ENCODE results near the gene TEAD1. TPM values are rescaled to one million over a fixed set of nuclear protein-coding genes. Genes with fewer than 3 reads are reported as not detected.
A peak's percentile ranks its signal among the peaks of the same experiment; 100 is the strongest.

The TEAD1 gene
- total RNA-seq, 2 experiments from 2014 or later: 0.12 to 0.15 TPM

- ChIA-PET CTCF (interaction anchor here (1.7 kb wide), 1 partner anchor 9 kb away, joined by 4 read pairs; no protein-coding TSS in a partner anchor), POLR2A (no interaction called here)
- Mint-ChIP-seq H3K4me1 (no peaks in the 10 kb centered on the region), H3K27me3 (peaks cover 4% of the 10 kb centered on the region), H3K27ac (no peak overlapping the region), H3K9me3 (no peaks in the 10 kb centered on the region), H3K4me3 (no peak overlapping the region), H3K36me3 (ENCODE audit: low read depth) (no peaks in the 10 kb centered on the region)
- DNase-seq: peak; percentile 64
Measured at GRCh38 chr11:12963792-12964536, 289.7 kb downstream of the TEAD1 start.

GRCh38 chr11:12964650-12965049, 290.4 kb downstream of the TEAD1 start:
- Mint-ChIP-seq H3K36me3 (ENCODE audit: low read depth) (no peaks in the 10 kb centered on the region), H3K27me3 (peaks cover 4% of the 10 kb centered on the region), H3K9me3 (no peaks in the 10 kb centered on the region), H3K27ac (no peak overlapping the region), H3K4me3 (no peak overlapping the region), H3K4me1 (no peaks in the 10 kb centered on the region)
- ChIA-PET CTCF (no interaction called here), POLR2A (no interaction called here)
- no peak for DNase-seq

- CTCF ChIA-PET: no interaction called here
- Mint-ChIP-seq H3K27ac (no peak overlapping the region), H3K36me3 (ENCODE audit: low read depth) (no peaks in the 10 kb centered on the region), H3K4me1 (no peaks in the 10 kb centered on the region), H3K4me3 (no peak overlapping the region), H3K27me3 (peaks cover 2% of the 10 kb centered on the region), H3K9me3 (no peaks in the 10 kb centered on the region)
- DNase-seq: no peak
- POLR2A ChIA-PET: no interaction called here
Measured at GRCh38 chr11:12966002-12966401, 291.8 kb downstream of the TEAD1 start.

GRCh38 chr11:12968101-12968500, 293.9 kb downstream of the TEAD1 start:
- Mint-ChIP-seq H3K4me3 (no peak overlapping the region), H3K4me1 (no peaks in the 10 kb centered on the region), H3K36me3 (ENCODE audit: low read depth) (no peaks in the 10 kb centered on the region), H3K27ac (no peak overlapping the region), H3K9me3 (no peaks in the 10 kb centered on the region), H3K27me3 (peaks cover 5% of the 10 kb centered on the region)
- CTCF ChIA-PET: no interaction called here
- no peak for DNase-seq
- POLR2A ChIA-PET: no interaction called here

- no peak overlapping the region for H3K4me3 Mint-ChIP-seq
- H3K4me1 Mint-ChIP-seq: no peaks in the 10 kb centered on the region
- no peak for DNase-seq
- no peak overlapping the region for H3K27ac Mint-ChIP-seq
- no peaks in the 10 kb centered on the region for H3K9me3 Mint-ChIP-seq
- no peaks in the 10 kb centered on the region for H3K36me3 Mint-ChIP-seq (ENCODE audit: low read depth)
- ChIA-PET CTCF (no interaction called here), POLR2A (no interaction called here)
- peaks cover 5% of the 10 kb centered on the region for H3K27me3 Mint-ChIP-seq
Measured at GRCh38 chr11:12968826-12969225, 294.6 kb downstream of the TEAD1 start.

- Mint-ChIP-seq H3K27ac (no peak overlapping the region), H3K9me3 (no peaks in the 10 kb centered on the region), H3K36me3 (ENCODE audit: low read depth) (no peaks in the 10 kb centered on the region), H3K4me1 (no peaks in the 10 kb centered on the region), H3K4me3 (no peak overlapping the region), H3K27me3 (peaks cover 7% of the 10 kb centered on the region)
- ChIA-PET POLR2A (no interaction called here), CTCF (no interaction called here)
- DNase-seq: no peak
Measured at GRCh38 chr11:12971955-12972354, 297.7 kb downstream of the TEAD1 start.

- ChIA-PET POLR2A (no interaction called here), CTCF (interaction anchor here (1.2 kb wide), 2 partner anchors 10 kb away, joined by 3 to 4 read pairs; no protein-coding TSS in a partner anchor)
- Mint-ChIP-seq H3K27ac (no peak overlapping the region), H3K9me3 (no peaks in the 10 kb centered on the region), H3K36me3 (ENCODE audit: low read depth) (no peaks in the 10 kb centered on the region), H3K4me3 (no peak overlapping the region), H3K27me3 (peaks cover 11% of the 10 kb centered on the region), H3K4me1 (no peaks in the 10 kb centered on the region)
- no peak for DNase-seq
Measured at GRCh38 chr11:12973528-12974181, 299.4 kb downstream of the TEAD1 start.

GRCh38 chr11:12975195-12975594, 301.0 kb downstream of the TEAD1 start:
- Mint-ChIP-seq H3K36me3 (ENCODE audit: low read depth) (no peaks in the 10 kb centered on the region), H3K4me1 (no peaks in the 10 kb centered on the region), H3K27ac (no peak overlapping the region), H3K4me3 (no peak overlapping the region), H3K27me3 (peaks cover 13% of the 10 kb centered on the region), H3K9me3 (no peaks in the 10 kb centered on the region)
- ChIA-PET POLR2A (no interaction called here), CTCF (no interaction called here)
- DNase-seq: no peak

GRCh38 chr11:12979928-12980689, 305.9 kb downstream of the TEAD1 start:
- Mint-ChIP-seq H3K4me3 (no peak overlapping the region), H3K27ac (no peak overlapping the region), H3K36me3 (ENCODE audit: low read depth) (no peaks in the 10 kb centered on the region), H3K4me1 (no peaks in the 10 kb centered on the region), H3K27me3 (peaks cover 10% of the 10 kb centered on the region), H3K9me3 (no peaks in the 10 kb centered on the region)
- ChIA-PET CTCF (interaction anchor here (0.6 to 0.7 kb wide), 2 partner anchors 498 to 699 kb away, joined by 3 to 4 read pairs; no protein-coding TSS in a partner anchor), POLR2A (no interaction called here)
- no peak for DNase-seq

GRCh38 chr11:12981676-12982522, 307.7 kb downstream of the TEAD1 start:
- peaks cover 10% of the 10 kb centered on the region for H3K27me3 Mint-ChIP-seq
- H3K4me3 Mint-ChIP-seq: no peak overlapping the region
- no peak for DNase-seq
- H3K9me3 Mint-ChIP-seq: no peaks in the 10 kb centered on the region
- H3K27ac Mint-ChIP-seq: no peak overlapping the region
- CTCF ChIA-PET: no interaction called here
- H3K4me1 Mint-ChIP-seq: no peaks in the 10 kb centered on the region
- POLR2A ChIA-PET: no interaction called here
- H3K36me3 Mint-ChIP-seq (ENCODE audit: low read depth): no peaks in the 10 kb centered on the region

GRCh38 chr11:12983336-12983735, 309.1 kb downstream of the TEAD1 start:
- Mint-ChIP-seq H3K4me3 (no peak overlapping the region), H3K4me1 (no peaks in the 10 kb centered on the region), H3K27ac (no peak overlapping the region), H3K27me3 (peaks cover 7% of the 10 kb centered on the region), H3K36me3 (ENCODE audit: low read depth) (no peaks in the 10 kb centered on the region), H3K9me3 (no peaks in the 10 kb centered on the region)
- no peak for DNase-seq
- CTCF ChIA-PET: interaction anchor here (0.6 kb wide), 1 partner anchor 10 kb away, joined by 3 read pairs; no protein-coding TSS in a partner anchor
- POLR2A ChIA-PET: no interaction called here

GRCh38 chr11:12986194-12986898, 312.1 kb downstream of the TEAD1 start:
- peaks cover 3% of the 10 kb centered on the region for H3K27me3 Mint-ChIP-seq
- H3K4me3 Mint-ChIP-seq: no peak overlapping the region
- ChIA-PET CTCF (no interaction called here), POLR2A (no interaction called here)
- no peak overlapping the region for H3K27ac Mint-ChIP-seq
- H3K9me3 Mint-ChIP-seq: no peaks in the 10 kb centered on the region
- H3K36me3 Mint-ChIP-seq (ENCODE audit: low read depth): no peaks in the 10 kb centered on the region
- no peaks in the 10 kb centered on the region for H3K4me1 Mint-ChIP-seq
- DNase-seq: no peak

Measured in activated CD4-positive, alpha-beta T cell treated with anti-CD3 and anti-CD28 coated beads, Interleukin-2, amount 10 ng/mL, durations not matched to agents 7 days and 5 days (primary cell).